ENCODE measurements around the gene DIRAS1.
"Not testable (repeated sequence)": the region's sequence is repeated elsewhere in the genome, so short reads cannot be mapped to it uniquely, and the experiment has no call there.

Gene DIRAS1

DNA sequence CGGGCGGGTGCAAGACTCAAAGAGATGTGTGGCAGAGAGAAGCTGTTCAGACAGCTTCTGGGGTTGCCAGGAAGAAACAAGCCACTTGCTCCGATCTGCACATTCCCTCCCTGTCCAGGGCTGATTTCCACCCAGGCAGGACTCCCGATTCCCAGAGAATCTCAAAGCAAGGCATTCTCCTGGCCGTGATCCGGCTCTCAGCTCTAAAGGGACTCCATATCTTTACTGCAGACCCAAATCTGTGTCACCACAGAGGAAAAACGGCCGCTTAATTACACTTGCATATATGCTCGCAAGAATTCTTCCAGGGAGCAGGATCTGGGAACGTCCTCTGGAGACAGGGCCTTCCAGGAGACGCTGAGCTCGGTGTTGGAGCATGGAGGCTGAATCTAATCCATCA lies 44.3 kb downstream of the DIRAS1 start:
- no peak for DNase-seq (ENCODE audit: low spot score)

DNA sequence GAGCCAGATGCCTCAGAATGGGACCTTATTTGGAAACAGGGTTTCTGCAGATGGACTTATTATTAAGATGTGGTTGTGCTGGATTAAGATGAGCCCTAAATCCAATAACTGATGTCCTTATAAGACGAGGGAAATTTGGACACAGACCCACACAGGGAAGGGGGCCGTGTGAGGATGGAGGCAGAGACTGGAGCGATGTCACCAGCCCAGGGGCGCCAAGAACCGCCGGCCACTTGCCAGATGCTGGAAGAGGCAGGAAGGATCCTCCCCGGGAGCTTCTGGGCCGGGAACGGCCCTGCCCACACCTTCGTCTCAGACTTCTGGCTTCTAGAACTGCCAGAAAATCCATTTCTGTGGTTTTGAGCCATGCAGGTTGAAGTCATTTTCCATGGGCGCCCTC lies 45.3 kb downstream of the DIRAS1 start:
- DNase-seq (ENCODE audit: low spot score) = no peak

DNA sequence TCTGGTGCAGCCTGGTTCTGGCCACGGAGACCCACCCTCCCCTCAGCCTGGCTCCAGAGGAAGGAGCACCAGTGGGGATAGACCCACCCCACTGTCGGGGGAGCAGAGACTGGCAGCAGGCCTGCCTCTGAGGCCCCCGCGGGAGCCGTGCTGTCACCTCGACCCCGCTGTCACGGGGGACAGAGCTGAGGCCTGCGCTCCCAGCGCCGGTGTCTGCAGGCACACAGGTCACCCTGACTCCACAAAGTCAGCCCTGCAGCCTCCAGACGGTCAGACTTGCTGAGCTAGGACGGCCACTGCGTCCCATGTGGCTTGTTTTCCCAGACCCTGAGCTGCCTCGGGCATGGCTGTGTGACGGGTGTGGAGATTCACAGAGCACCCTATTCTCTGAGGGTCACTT lies 51.0 kb downstream of the DIRAS1 start:
- no peak for DNase-seq (ENCODE audit: low spot score)

DNA sequence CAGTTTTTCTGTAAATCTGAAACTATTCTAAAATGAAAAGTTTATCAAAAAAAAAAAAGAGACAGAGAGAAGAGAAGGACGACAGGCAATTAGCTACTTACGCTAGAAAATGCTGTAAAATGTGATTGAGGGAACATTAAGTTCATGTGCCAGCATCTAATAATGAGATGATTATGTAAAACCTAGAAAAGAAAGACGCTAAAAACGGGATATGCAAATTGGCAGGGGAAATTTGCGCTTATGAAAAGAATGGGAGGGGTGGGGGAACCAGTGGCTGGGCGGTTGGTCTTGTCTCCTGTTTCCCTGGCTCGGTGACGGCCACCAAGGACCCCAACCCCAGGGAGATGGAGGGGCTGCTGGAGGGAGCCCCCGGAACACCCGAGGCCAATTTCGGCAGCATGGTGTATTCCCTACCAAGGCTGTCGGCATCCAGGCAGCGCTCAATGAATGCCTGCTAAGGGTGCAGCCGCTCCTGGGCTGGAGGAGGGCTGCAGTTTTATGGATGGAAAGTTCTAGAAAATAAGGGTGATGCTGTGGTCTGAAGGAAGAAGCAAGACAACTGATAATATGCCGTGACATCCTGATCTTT lies 52.9 kb downstream of the DIRAS1 start:
- DNase-seq (ENCODE audit: low spot score) = no peak

DNA sequence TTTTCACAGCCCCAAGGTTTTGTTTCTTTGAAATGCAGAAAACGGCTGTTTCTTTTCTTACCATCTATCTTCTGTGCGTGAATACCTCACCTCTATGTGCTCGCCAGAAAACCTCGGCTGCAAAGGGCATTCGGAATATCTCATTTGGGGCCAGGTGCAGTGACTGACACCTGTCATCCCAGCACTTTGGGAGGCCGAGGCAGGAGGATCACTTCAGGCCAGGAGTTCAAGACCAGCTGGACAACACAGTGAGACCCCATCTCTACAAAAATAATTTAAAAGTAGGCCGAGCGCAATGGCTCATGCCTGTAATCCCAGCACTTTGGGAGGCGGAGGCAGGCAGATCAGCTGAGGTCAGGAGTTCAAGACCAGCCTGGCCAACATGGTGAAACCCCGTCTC lies 53.8 kb downstream of the DIRAS1 start:
- DNase-seq (ENCODE audit: low spot score) = not testable (repeated sequence)

DNA sequence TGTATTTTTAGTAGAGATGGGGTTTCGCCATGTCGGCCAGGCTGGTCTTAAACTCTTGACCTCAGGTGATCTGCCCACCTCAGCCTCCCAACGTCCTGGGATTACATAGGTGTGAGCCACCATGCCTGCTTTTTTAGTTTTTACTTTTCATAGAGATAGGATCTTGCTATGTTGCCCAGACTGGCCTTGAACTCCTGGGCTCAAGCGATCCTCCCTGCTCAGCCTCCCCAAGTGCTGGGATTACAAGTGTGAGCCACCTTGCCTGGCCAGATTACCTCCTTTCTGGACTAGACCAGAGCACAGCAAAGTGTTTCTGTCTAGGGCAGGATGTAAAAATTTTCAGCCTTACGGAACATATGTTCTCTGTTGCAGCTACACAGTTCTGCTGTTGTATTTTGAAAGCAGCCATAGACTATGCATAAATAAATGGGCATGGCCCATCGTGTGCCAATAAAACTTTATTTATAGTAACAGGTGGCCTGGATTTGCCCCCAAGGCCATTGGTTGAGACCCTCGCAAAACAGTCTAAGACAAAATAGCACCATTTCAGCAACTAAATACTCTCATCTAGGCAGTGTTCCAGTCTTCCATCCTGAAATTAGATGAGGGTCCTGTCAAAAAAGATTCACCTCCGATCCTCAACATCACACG lies 54.7 kb downstream of the DIRAS1 start:
- DNase-seq (ENCODE audit: low spot score) = no peak

DNA sequence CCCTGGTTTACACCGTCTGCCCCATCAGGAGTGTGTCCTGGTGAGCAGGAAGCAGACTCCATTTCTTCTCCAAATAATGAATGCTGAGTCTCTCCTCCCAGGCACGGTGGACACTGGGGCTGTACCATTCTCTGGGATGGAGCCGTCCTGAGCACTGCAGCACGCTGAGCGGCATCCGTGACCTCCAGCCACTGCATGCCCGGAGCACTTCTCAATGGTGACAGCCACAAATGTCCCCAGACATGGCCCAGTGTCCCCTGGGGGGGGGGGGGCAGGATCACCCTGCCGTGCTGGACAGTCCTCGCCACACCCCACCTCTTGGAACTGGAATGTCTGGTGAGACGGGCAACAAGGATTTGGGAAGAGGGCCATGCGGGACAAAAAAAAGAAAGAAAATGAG lies 56.1 kb downstream of the DIRAS1 start:
- DNase-seq (ENCODE audit: low spot score) = no peak

Measured in GM03348 (cell line).